MCF 10A (cell line): ENCODE data around the gene MSX1. TPM values are rescaled to one million over a fixed set of nuclear protein-coding genes. Genes with fewer than 3 reads are reported as not detected.

Experiments
- BruUV-seq: library from RNA; stranded (reverse); fragments of 400-500 nt; replicated peaks from 2 replicates; lab custom pipeline; 2021; lab: Mats Ljungman, UMichigan
- CTCF ChIA-PET: fragments of 300-600 bp; sonication (Branson Sonifier 250); formaldehyde crosslinking; extraction: SDS; loops from one replicate; lab custom pipeline; 2021; ENCODE audit warnings: antibody characterized with exemption, inconsistent platforms; lab: Yijun Ruan, JAX
- POLR2A ChIA-PET: fragments of 300-600, 350-650 bp; sonication (Branson Sonifier 250); formaldehyde crosslinking; extraction: SDS; loops from one replicate; lab custom pipeline; 2020; ENCODE audit warnings: antibody characterized with exemption, inconsistent platforms; lab: Yijun Ruan, JAX
- DNase-seq: peaks from one replicate; pipeline ENCODE4 v3.0.0-alpha.2; 2018; ENCODE audit not compliant: unreplicated experiment
- H3K27ac Mint-ChIP-seq: one replicate; pipeline ENCODE4 v1.8.0; 2022; ENCODE audit warnings: mild to moderate bottlenecking, low read depth, mixed read lengths; ENCODE audit not compliant: unreplicated experiment
- H3K27me3 Mint-ChIP-seq: one replicate; pipeline ENCODE4 v1.8.0; 2022; ENCODE audit warnings: mixed read lengths; ENCODE audit not compliant: insufficient read depth, unreplicated experiment
- H3K36me3 Mint-ChIP-seq: one replicate; pipeline ENCODE4 v1.8.0; 2022; ENCODE audit warnings: mild to moderate bottlenecking, moderate library complexity, mixed read lengths; ENCODE audit not compliant: insufficient read depth, unreplicated experiment
- H3K4me1 Mint-ChIP-seq: one replicate; pipeline ENCODE4 v1.8.0; 2022; ENCODE audit warnings: mixed read lengths; ENCODE audit not compliant: insufficient read depth, unreplicated experiment
- H3K4me3 Mint-ChIP-seq: one replicate; pipeline ENCODE4 v1.8.0; 2022; ENCODE audit warnings: mild to moderate bottlenecking, moderate library complexity, mixed read lengths; ENCODE audit not compliant: unreplicated experiment
- H3K9me3 Mint-ChIP-seq: one replicate; pipeline ENCODE4 v1.8.0; 2022; ENCODE audit warnings: mixed read lengths; ENCODE audit not compliant: unreplicated experiment
- CTCF ChIP-seq: fragments of 200-600 bp; IDR thresholded peaks from one replicate; pipeline ENCODE4 v1.8.0; 2022; ENCODE audit warnings: antibody characterized with exemption, mild to moderate bottlenecking; ENCODE audit not compliant: unreplicated experiment
- intact Hi-C: fragments of 100-400 bp; cut with micrococcal nuclease; formaldehyde crosslinking; loops from 2 replicates; pipeline ENCODE4 v1.14.1; 2022
- total RNA-seq: library from RNA; stranded (reverse); gene quantifications from 2 replicates; pipeline ENCODE4 v1.2.3, GENCODE V29; 2022

MSX1 gene
- total RNA-seq, 1 experiment from 2014 or later: 3.9 TPM

DNA sequence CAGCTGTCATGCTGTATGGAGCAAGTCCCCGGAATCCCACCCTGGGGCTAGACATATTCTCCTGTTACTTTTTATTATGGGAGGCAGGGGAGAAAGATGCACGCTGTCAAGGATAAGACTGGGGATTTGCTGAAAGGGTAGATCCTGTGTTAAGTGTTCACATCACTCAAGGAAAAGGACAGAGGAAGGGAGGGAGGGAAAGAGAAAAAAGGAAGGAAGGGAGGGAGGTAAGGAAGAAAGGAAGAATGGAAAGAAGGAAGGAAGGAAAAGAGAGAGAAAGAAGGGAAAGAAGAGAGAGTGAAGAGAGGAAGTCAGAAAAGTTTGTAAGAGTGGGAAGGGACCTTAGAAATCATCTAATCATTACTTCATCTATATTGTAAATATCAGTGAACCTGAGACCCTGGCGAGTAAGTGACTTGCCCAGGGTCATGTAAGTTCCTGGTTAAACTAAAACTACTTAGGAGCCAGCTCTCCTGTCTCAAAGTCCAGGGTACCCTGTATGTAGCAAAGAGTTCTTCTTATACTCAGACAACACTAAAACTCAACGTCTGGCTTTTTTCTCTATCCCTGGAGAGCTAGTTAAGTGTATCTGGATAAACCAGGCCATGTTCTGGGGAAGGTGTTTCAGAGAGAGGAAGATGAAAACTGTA is 47.2 kb upstream of the MSX1 start:
- Mint-ChIP-seq H3K36me3 (no peaks in the 10 kb centered on the region), H3K4me1 (no peaks in the 10 kb centered on the region), H3K27ac (no peak overlapping the region), H3K27me3 (peaks cover 49% of the 10 kb centered on the region), H3K4me3 (no peak overlapping the region), H3K9me3 (peaks cover 8% of the 10 kb centered on the region)
- DNase-seq: no peak
- no peak for TF ChIP-seq CTCF
- ChIA-PET POLR2A (interaction anchor here (0.5 kb wide), 1 partner anchor 17 kb away, joined by 3 read pairs; no protein-coding TSS in a partner anchor), CTCF (interaction anchor here (0.6 kb wide), 1 partner anchor 107 kb away, joined by 3 read pairs; no protein-coding TSS in a partner anchor)
- intact Hi-C loops: no loop called here
- BruUV-seq: no TSS peak

GRCh38 chr4:4818415-4819212 is 40.9 kb upstream of the MSX1 start:
- CTCF ChIA-PET: no interaction called here
- BruUV-seq: no TSS peak
- H3K27me3 Mint-ChIP-seq: peaks cover 22% of the 10 kb centered on the region
- POLR2A ChIA-PET: no interaction called here
- intact Hi-C loops: no loop called here
- no peak overlapping the region for H3K27ac Mint-ChIP-seq
- H3K36me3 Mint-ChIP-seq: no peaks in the 10 kb centered on the region
- no peaks in the 10 kb centered on the region for H3K9me3 Mint-ChIP-seq
- no peaks in the 10 kb centered on the region for H3K4me1 Mint-ChIP-seq
- H3K4me3 Mint-ChIP-seq: no peak overlapping the region
- DNase-seq: no peak
- TF ChIP-seq CTCF: no peak

DNA sequence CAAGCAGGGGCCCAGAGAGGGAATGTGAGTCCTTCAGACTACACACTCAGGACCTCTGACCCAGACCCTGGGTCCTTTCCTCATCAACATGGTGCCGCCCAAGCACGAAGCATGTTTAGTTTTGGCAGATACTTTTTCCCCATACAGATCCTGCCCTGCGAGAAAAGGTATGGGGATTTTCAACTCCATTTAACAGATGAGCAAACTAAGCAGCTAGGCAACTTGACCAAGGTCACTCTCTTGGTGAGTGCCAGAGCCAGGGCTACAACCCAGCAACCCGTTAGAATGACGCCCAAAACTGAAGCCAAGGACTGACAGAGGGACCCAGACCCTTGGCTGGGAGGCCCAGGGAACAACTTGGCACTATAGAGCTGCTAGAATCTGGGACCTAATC is 40.3 kb upstream of the MSX1 start:
- Mint-ChIP-seq H3K36me3 (no peaks in the 10 kb centered on the region), H3K27ac (no peak overlapping the region), H3K27me3 (peaks cover 16% of the 10 kb centered on the region), H3K9me3 (no peaks in the 10 kb centered on the region), H3K4me1 (no peaks in the 10 kb centered on the region), H3K4me3 (no peak overlapping the region)
- BruUV-seq: no TSS peak
- POLR2A ChIA-PET: no interaction called here
- no peak for DNase-seq
- intact Hi-C loops: no loop called here
- TF ChIP-seq CTCF: no peak
- CTCF ChIA-PET: no interaction called here

- Mint-ChIP-seq H3K4me1 (no peaks in the 10 kb centered on the region), H3K27me3 (peaks cover 6% of the 10 kb centered on the region), H3K9me3 (no peaks in the 10 kb centered on the region), H3K27ac (no peak overlapping the region), H3K4me3 (no peak overlapping the region), H3K36me3 (no peaks in the 10 kb centered on the region)
- TF ChIP-seq CTCF: no peak
- intact Hi-C loops: no loop called here
- POLR2A ChIA-PET: no interaction called here
- no peak for DNase-seq
- CTCF ChIA-PET: no interaction called here
- no TSS peak for BruUV-seq
Measured at GRCh38 chr4:4820261-4820660, 39.2 kb upstream of the MSX1 start.
